HG02852 (cell line): ENCODE data around the gene WASF1.
A peak's percentile ranks its signal among the peaks of the same experiment; 100 is the strongest.
"Not testable (repeated sequence)": the region's sequence is repeated elsewhere in the genome, so short reads cannot be mapped to it uniquely, and the experiment has no call there.

Experiments
- ATAC-seq: cut with Tn5 transposase; IDR thresholded peaks from one replicate; pipeline ENCODE4 v1.9.1; 2021; ENCODE audit warnings: mild to moderate bottlenecking, moderate library complexity; ENCODE audit not compliant: unreplicated experiment

Gene WASF1

GRCh38 chr6:110178626-110179405 is 654 bp downstream of the WASF1 start:
- peak; percentile 33 for ATAC-seq

- ATAC-seq, result no peak
Measured at GRCh38 chr6:110173506-110174132, 5.9 kb downstream of the WASF1 start.

- ATAC-seq, result no peak
Measured at GRCh38 chr6:110170081-110170480, 9.4 kb downstream of the WASF1 start.

GRCh38 chr6:110158479-110158878 is 21.0 kb downstream of the WASF1 start:
- no peak for ATAC-seq

GRCh38 chr6:110147870-110148269 is 31.6 kb downstream of the WASF1 start:
- ATAC-seq, result no peak

GRCh38 chr6:110140650-110141049 is 38.8 kb downstream of the WASF1 start:
- ATAC-seq, result no peak

GRCh38 chr6:110139052-110139451 is 40.4 kb downstream of the WASF1 start:
- no peak for ATAC-seq

- no peak for ATAC-seq
Measured at GRCh38 chr6:110137924-110138887, 41.3 kb downstream of the WASF1 start.

- no peak for ATAC-seq
Measured at GRCh38 chr6:110130362-110130761, 49.1 kb downstream of the WASF1 start.

GRCh38 chr6:110128418-110128817 is 51.1 kb downstream of the WASF1 start:
- no peak for ATAC-seq

GRCh38 chr6:110125361-110125760 is 54.1 kb downstream of the WASF1 start:
- ATAC-seq, result no peak

- ATAC-seq, result not testable (repeated sequence)
Measured at GRCh38 chr6:110121655-110122054, 57.8 kb downstream of the WASF1 start.

- ATAC-seq, result no peak
Measured at GRCh38 chr6:110116258-110116657, 63.2 kb downstream of the WASF1 start.

GRCh38 chr6:110114004-110114403 is 65.5 kb downstream of the WASF1 start:
- no peak for ATAC-seq

GRCh38 chr6:110105296-110105695 is 74.2 kb downstream of the WASF1 start:
- ATAC-seq, result no peak

GRCh38 chr6:110103260-110103659 is 76.2 kb downstream of the WASF1 start:
- ATAC-seq, result no peak

- ATAC-seq, result no peak
Measured at GRCh38 chr6:110102411-110102810, 77.1 kb downstream of the WASF1 start.

- peak; percentile 66 for ATAC-seq
Measured at GRCh38 chr6:110101885-110102284, 77.6 kb downstream of the WASF1 start.

- ATAC-seq, result no peak
Measured at GRCh38 chr6:110098511-110099116, 80.9 kb downstream of the WASF1 start.

GRCh38 chr6:110097443-110097842 is 82.0 kb downstream of the WASF1 start:
- no peak for ATAC-seq

- no peak for ATAC-seq
Measured at GRCh38 chr6:110095935-110096334, 83.5 kb downstream of the WASF1 start.
